ENCODE data around the gene PSMC3.

PSMC3 gene

DNA sequence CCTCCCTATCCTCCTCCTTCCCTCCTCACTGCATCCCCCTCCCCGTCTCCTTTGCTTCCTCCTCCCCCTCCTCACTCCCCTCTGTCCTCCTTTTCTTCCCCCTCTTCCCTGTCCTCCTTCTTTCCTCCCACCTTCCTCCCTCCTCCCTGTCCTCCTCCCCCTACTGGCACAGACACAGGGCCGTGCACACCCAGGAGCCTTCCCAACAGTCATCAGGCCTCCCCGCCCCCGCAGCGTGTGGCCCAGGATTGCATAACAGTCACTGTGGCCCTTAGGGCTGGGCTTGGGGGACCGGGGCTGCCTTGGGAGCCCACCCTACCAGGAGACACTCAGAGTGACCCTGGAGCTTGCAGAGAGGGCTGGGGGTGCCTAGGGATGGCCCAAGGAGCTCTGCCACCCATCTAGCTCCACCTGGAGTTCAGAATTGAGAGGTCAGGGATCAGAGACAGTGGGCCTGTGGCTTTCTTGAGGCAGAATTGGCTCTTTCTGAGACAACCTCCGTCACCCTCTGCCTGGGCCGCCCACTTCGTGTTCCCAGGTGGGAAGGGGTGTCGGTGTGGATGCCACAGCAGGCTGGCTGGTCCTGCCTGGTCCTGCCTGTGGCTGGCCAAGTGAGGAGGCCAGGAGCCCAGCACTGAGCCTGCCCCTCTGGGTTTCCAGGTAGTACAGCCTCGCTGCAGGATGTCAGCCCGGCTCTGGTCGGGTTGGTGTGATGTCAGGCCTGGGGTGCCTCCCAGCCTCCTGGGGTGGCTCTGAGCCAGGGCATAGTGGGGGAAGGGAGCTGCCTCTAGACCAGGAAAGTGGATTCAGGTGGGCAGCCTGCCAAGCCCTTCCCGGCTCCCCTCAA lies 49.5 kb downstream of the PSMC3 start:
- DNase-seq (ENCODE audit: low read depth in 2 of 2): no peak

DNA sequence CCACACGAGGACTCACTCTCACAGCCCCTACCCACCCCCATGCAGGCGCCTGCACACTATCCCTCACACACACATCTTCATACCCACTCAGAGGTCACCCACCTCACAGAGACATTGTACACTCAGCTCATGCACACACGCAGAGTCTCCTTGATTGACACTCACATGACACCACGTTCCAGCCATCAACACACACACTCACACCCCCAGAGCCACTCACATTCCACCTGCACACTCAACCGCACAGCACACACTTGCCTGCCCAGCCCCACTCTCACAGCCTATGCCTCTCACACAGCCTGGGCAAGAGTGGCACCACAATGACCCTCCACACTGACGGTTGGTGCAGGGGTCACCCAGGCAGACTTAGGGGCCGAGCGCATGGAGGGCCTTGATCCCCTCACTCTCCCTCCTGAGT lies 50.1 kb downstream of the PSMC3 start:
- no peak for DNase-seq (ENCODE audit: low read depth in 2 of 2)

DNA sequence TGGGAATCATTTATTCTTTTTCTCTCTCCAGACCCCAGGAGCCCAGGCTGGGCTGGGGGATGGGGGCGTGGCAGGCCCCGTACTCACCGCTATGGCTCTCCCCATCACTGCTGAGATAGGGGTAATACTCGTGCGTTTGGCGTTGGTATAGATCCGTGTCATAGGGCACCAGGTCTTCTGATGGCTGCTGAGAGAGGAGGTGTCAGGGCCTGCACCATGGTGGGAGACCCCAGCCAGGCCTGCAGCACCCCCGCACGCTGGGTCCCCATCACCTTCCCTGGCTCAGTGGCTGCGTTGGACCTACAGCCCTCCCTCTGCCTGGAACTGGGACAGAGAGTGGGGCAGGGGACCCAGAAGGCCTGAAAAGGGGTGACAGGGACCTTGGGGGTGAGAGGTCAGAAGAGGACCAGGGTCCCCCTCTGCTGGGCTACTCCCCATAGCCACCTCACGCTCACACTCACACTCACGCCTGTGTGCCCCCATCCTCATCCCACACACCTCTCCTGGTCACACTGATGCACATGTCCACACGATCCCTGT lies 50.6 kb downstream of the PSMC3 start:
- DNase-seq (ENCODE audit: low read depth in 2 of 2): no peak

DNA sequence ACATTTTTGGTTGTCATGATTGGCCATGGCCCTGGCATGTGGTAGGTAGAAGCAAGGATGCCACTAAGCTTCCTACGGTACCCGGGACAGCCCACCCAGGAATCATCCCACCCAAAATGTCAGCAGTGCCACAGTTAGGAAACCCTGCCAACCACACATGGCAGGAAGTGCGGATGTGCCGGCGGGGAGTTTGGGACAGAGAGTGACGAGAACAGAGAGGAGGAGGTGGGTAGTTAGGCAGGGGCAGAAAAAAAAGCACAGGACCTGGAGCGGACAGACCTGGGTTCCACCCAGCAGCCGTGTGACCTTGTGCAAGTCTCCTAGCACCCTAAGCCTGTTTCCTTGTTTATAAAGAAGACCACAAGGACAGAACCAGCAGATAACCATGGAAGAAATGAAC lies 51.2 kb downstream of the PSMC3 start:
- DNase-seq (ENCODE audit: low read depth in 2 of 2): no peak

DNA sequence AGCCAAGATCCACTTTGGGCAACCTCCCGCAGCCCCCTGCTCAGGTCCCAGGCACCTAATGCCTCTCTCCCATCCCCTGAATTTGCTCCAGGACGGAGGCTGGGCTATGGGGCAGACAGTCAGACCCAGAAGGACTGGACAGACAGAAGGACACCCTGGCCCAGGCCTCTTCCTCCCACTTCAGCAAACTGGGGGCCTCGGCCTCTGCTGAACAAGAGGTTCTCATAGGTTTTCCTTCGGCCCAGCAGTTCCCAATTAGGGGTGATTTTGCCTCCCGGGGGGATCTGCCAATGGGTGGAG lies 51.6 kb downstream of the PSMC3 start:
- no peak for DNase-seq (ENCODE audit: low read depth in 2 of 2)

DNA sequence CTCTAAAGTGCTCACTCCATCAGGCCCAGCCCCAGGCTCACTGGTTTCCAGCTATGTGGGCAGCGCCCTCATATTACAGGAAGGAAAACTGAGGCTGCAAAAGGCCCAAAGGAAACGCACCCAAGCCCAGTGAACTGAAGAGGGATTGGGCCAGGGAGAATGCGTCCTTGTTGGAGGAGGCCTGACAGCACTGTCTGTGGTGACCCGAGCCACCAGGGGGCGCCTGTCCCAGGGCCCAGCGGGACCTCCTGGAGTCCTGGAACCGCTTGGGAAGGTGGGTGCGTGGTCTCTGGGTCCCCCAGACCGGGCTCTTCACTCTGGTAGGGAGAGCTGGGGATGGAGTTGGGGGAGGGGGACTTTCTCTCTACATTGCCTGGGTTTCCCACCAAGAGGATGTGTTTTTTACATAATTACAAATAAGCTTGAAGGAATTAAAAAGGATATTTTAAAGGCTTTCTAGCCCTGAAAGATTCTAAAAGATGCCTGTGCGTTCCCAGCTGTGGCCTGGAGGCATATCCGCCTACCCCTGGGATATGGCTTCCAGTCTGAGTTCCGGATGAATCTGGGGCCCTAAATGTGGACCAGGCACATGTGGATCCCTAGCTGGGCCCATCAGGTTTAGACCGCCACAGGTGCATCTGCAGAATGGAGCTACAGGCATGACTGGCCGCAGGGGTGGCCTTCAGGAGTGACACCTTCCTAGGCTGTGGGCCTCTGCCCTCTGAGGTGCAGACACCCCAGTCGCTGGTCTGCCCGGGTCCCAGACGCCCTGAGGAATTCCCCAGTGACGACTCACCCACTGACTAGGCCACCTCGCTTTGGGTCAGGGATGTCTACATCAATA lies 52.1 kb downstream of the PSMC3 start:
- peak; percentile 80 to 86 for DNase-seq (ENCODE audit: low read depth in 2 of 2)

DNA sequence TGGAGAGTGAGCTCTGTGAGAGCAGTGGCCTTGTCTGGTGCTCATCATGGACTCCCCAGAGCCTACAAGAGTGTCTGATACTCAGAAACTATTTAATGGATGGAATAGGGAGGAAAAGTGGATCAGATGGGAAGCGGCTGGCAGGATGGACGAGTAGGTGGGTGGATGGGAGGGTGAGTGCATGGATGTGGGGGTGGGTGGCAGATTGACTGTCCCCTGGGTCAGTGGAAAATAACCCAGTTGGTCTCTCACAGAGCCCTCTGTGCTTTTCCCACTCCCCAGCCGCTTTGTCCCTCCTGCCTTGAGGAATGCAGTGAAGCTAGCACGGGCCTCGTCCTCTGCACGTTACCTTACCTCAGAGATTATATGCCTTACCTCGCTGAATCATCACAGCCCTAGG lies 53.8 kb downstream of the PSMC3 start:
- DNase-seq (ENCODE audit: low read depth in 2 of 2): no peak

DNA sequence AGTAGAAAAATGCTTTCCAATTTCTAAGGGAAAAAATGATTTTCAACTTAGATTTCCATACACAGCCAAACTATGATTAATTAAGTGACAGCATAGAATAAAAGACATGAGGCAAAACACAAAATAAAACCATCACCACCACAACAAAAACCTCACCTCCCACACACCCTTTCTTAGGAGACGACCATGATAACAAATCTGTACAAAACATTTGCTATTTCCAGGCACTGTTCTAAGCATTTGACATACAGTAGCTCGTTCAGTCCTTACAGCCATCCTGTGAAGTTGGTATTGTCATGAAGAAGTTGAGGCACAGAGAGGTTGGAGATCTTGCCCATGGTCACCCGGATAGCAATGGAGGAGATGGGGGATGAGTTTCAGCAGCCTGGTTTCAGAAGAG lies 56.6 kb downstream of the PSMC3 start:
- no peak for DNase-seq (ENCODE audit: low read depth in 2 of 2)

Measured in stimulated activated CD4-positive, alpha-beta T cell treated with anti-CD3 and anti-CD28 coated beads, Interleukin-1b, Interleukin-23, amount 100 ng/mL, for 4 hours (primary cell).